ENCODE results near the gene PGGHG.

PGGHG gene

GRCh38 chr11:335779-336658 lies 47.1 kb downstream of the PGGHG start:
- TF ChIP-seq, protein P1, sequence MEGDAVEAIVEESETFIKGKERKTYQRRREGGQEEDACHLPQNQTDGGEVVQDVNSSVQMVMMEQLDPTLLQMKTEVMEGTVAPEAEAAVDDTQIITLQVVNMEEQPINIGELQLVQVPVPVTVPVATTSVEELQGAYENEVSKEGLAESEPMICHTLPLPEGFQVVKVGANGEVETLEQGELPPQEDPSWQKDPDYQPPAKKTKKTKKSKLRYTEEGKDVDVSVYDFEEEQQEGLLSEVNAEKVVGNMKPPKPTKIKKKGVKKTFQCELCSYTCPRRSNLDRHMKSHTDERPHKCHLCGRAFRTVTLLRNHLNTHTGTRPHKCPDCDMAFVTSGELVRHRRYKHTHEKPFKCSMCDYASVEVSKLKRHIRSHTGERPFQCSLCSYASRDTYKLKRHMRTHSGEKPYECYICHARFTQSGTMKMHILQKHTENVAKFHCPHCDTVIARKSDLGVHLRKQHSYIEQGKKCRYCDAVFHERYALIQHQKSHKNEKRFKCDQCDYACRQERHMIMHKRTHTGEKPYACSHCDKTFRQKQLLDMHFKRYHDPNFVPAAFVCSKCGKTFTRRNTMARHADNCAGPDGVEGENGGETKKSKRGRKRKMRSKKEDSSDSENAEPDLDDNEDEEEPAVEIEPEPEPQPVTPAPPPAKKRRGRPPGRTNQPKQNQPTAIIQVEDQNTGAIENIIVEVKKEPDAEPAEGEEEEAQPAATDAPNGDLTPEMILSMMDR (IDR thresholded peaks at IDR 0.05) = no peak
- no peak for TF ChIP-seq ZFX (IDR thresholded peaks at IDR 0.05; ENCODE audit: borderline replicate concordance)

GRCh38 chr11:336659-337198 lies 47.8 kb downstream of the PGGHG start:
- H3K27ac ChIP-seq = no peak overlapping the region
- TF ChIP-seq, protein P1 (IDR thresholded peaks at IDR 0.05) = no peak
- no peak for TF ChIP-seq ZFX (IDR thresholded peaks at IDR 0.05; ENCODE audit: borderline replicate concordance)

More at GRCh38 chr11:335779-336658, 47.1 kb downstream of the PGGHG start:
- no peak overlapping the region for H3K27ac ChIP-seq

DNA sequence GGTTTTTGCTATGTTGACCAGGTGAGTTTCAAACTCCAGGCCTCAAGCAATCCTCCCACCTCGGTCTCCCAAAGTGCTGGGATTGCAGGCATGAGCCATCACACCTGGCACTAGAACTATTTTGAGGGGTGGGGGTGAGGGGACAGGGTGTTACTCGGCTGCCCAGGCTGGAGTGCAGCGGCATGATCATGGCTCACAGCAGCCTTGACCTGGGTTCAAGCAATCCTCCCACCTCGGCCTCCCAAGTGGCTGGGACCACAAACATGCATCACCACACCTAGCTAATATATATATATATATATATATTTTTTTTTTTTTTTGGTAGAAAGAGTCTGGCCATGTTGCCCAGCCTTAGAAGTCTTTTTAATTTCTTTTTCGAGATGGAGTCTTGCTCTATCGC lies 48.8 kb downstream of the PGGHG start:
- TF ChIP-seq, protein P1 (IDR thresholded peaks at IDR 0.05) = no peak
- TF ChIP-seq ZFX (IDR thresholded peaks at IDR 0.05; ENCODE audit: borderline replicate concordance) = no peak
- H3K27ac ChIP-seq = no peak overlapping the region

DNA sequence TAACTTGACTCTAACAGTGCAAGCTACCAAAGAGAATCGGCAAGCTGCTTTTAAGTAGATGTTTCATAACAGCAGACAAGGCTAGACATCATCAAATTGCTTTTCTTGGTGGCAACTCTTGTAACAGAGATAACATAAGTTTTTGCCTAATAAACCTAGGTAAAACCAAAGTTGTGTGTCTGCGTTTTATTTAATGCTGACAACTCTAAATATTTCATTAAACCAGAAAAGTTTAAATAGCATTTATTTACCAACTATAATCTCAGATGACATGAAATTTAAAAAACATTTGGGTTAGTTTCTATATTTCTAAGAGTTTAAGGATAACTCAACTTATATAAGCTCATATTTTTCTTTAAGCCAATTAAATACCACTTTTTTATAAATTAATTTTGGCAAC lies 51.0 kb downstream of the PGGHG start:
- no peak overlapping the region for H3K27ac ChIP-seq

DNA sequence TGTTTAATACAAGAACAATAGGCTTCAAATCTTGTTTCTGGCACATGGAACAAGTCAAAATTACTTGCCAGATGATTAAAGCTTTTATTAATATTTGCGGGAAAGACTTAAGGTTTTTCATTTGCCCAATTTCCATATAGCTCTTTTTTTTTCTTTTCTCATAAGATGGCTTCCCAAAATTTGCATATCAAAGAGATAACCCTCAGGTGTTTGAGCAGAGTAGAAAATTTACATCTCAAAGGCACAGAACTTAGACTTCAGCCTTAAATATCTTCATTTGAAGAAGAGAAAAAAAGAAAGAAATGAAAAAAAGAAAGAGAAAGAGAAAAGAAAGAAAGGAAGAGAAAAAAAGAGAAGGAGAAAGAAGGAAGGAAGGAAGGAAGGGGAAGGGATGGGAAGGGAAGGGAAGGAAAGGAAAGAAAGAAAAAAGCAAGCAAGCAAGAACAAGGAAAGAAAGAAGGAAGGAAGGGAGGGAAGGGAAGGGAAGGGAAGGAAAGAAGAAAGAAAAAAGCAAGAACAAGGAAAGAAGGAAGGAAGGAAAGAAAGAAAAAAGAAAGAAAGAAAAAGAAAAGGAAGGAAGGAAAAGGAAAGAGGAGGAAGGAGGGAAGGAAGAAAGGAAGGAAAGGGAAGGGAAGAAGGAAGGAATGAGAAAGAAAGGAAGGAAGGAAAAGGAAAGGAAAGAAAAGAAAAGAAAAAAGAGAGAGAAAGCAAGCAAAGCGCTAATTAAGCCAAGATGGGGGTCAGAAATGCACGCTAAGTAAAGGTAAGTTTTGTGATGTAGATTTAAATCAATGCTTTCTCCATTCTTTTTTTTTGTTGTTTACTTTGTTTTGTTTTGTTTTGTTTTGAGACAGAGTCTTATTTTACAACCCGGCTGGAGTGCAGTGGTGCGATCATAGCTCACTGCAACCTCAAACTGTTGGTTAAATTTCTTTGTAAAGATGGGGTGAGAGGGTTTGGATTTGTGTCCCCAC lies 51.9 kb downstream of the PGGHG start:
- no peak for TF ChIP-seq ZFX (IDR thresholded peaks at IDR 0.05; ENCODE audit: borderline replicate concordance)
- TF ChIP-seq, protein P1 (IDR thresholded peaks at IDR 0.05) = no peak
- H3K27ac ChIP-seq = no peak overlapping the region

More for the DNA sequence above, 51.0 kb downstream of the PGGHG start:
- TF ChIP-seq, protein P1 (IDR thresholded peaks at IDR 0.05) = no peak
- no peak for TF ChIP-seq ZFX (IDR thresholded peaks at IDR 0.05; ENCODE audit: borderline replicate concordance)

DNA sequence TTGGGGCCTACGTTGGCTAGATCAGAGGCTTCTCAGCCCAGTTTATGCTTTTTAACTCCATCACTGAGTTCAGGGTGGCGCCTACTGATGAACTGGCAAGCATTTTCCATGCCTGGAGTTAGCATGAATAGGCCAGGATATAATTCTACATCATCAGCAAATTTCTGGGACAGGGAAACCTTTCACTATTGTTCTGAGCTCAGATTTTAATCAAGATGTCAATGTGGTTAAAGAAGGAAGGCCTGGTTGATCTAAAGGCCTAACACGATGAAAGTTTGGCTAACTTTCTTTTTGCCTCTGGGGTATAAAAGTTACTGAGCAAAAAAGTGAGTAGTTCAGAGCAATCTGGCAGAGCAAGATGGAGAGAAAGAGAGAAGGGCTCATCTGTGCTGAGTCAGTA lies 53.4 kb downstream of the PGGHG start:
- TF ChIP-seq, protein P1 (IDR thresholded peaks at IDR 0.05) = no peak
- TF ChIP-seq ZFX (IDR thresholded peaks at IDR 0.05; ENCODE audit: borderline replicate concordance) = no peak
- H3K27ac ChIP-seq = no peak overlapping the region

Measured in 22Rv1 (cell line).